Measurements from ENCODE around the gene EDC4. TPM values are rescaled to one million over a fixed set of nuclear protein-coding genes. Genes with fewer than 3 reads are reported as not detected.
"Not testable (repeated sequence)": the region's sequence is repeated elsewhere in the genome, so short reads cannot be mapped to it uniquely, and the experiment has no call there.

EDC4 gene
- total RNA-seq, 4 donors from 2014 or later, result 43.8 to 72.6 (median 53.5) TPM

DNA sequence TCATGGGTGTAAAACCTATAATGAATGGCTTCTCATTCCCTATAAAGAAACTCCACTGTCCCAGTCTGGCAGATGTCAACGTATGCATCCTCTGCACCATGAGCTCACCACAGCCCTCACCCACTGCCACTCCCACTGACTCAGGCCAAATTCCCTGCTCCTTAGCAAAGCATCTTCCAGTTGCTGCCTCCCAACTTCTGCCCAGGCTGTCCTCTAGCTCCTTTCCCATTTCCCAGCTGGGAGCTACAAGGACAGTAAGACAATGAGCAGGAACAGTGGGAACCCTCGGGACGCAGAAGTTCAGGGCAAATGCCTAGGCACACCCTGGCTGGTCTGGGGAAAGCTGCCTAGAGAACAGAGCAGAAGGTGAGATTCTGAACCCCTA, 39.8 kb upstream of the EDC4 start:
- H3K27me3 ChIP-seq, result no peaks in the 10 kb centered on the region
- peaks cover 0 to 21% (median 10%) of the 10 kb centered on the region in 3 donors for H3K4me1 ChIP-seq
- ATAC-seq, result peak; percentile 3
- H3K27ac ChIP-seq, result peak overlapping the region; percentile 41 to 85 (median 81)
- no peak for TF ChIP-seq POLR2AphosphoS5 (IDR thresholded peaks at IDR 0.05)
- no peak for TF ChIP-seq EP300 (IDR thresholded peaks at IDR 0.05)
- no peak for TF ChIP-seq POLR2A (IDR thresholded peaks at IDR 0.05)
- TF ChIP-seq, protein P1, sequence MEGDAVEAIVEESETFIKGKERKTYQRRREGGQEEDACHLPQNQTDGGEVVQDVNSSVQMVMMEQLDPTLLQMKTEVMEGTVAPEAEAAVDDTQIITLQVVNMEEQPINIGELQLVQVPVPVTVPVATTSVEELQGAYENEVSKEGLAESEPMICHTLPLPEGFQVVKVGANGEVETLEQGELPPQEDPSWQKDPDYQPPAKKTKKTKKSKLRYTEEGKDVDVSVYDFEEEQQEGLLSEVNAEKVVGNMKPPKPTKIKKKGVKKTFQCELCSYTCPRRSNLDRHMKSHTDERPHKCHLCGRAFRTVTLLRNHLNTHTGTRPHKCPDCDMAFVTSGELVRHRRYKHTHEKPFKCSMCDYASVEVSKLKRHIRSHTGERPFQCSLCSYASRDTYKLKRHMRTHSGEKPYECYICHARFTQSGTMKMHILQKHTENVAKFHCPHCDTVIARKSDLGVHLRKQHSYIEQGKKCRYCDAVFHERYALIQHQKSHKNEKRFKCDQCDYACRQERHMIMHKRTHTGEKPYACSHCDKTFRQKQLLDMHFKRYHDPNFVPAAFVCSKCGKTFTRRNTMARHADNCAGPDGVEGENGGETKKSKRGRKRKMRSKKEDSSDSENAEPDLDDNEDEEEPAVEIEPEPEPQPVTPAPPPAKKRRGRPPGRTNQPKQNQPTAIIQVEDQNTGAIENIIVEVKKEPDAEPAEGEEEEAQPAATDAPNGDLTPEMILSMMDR (IDR thresholded peaks at IDR 0.05), result no peak
- WGBS, 2 donors (ENCODE audit: low coverage in 1 of 2), result 0% methylated on average over 1 of the region's 3 CpGs; no CpG with 5 or more reads in 1 of the 2 donors
- peaks cover 0 to 43% of the 10 kb centered on the region in 2 donors for H3K36me3 ChIP-seq
- peak overlapping the region; percentile 66 to 90 for H3K4me3 ChIP-seq
- H3K9me3 ChIP-seq, result no peaks in the 10 kb centered on the region

- Histone ChIP-seq H3K27ac (peak overlapping the region; percentile 41 to 85 (median 81)), H3K36me3 (peaks cover 0 to 37% of the 10 kb centered on the region in 2 donors), H3K4me1 (peaks cover 0 to 21% (median 10%) of the 10 kb centered on the region in 3 donors), H3K27me3 (no peaks in the 10 kb centered on the region), H3K9me3 (no peaks in the 10 kb centered on the region), H3K4me3 (peak overlapping the region; percentile 66 to 90)
- peak; percentile 97 for ATAC-seq
- TF ChIP-seq EP300 (IDR thresholded peaks at IDR 0.05), result no peak
- TF ChIP-seq POLR2AphosphoS5 (IDR thresholded peaks at IDR 0.05), result peak; percentile 65
- TF ChIP-seq, protein P1 (IDR thresholded peaks at IDR 0.05), result peak in 1 of 4 experiments; percentile 8
- TF ChIP-seq POLR2A (IDR thresholded peaks at IDR 0.05), result peak; percentile 68 to 76
- WGBS, 2 donors (ENCODE audit: low coverage in 1 of 2), result 0% methylated on average over 1 to 2 of the region's 49 CpGs
Measured at GRCh38 chr16:67833415-67834241, 39.2 kb upstream of the EDC4 start.

GRCh38 chr16:67834242-67834614, 38.6 kb upstream of the EDC4 start:
- no peaks in the 10 kb centered on the region for H3K27me3 ChIP-seq
- no peaks in the 10 kb centered on the region for H3K9me3 ChIP-seq
- H3K36me3 ChIP-seq, result peaks cover 0 to 31% of the 10 kb centered on the region in 2 donors
- ATAC-seq, result no peak
- peak overlapping the region; percentile 66 to 90 for H3K4me3 ChIP-seq
- WGBS, 2 donors (ENCODE audit: low coverage in 1 of 2), result 53 to 73% methylated on average over 5 to 10 of the region's 10 CpGs
- peaks cover 0 to 21% (median 10%) of the 10 kb centered on the region in 3 donors for H3K4me1 ChIP-seq
- TF ChIP-seq, protein P1 (IDR thresholded peaks at IDR 0.05), result no peak
- TF ChIP-seq POLR2AphosphoS5 (IDR thresholded peaks at IDR 0.05), result no peak
- no peak for TF ChIP-seq EP300 (IDR thresholded peaks at IDR 0.05)
- TF ChIP-seq POLR2A (IDR thresholded peaks at IDR 0.05), result no peak
- H3K27ac ChIP-seq, result peak overlapping the region in 3 of 4 donors; percentile 78 to 85 (median 84)

- ATAC-seq, H3K36me3 ChIP-seq, H3K4me3 ChIP-seq, H3K27ac ChIP-seq, H3K9me3 ChIP-seq, H3K27me3 ChIP-seq: not testable (repeated sequence)
- 73 to 90% methylated on average over 4 of the region's 10 CpGs for WGBS, 2 donors (ENCODE audit: low coverage in 1 of 2)
- peaks cover 0 to 27% (median 8%) of the 10 kb centered on the region in 3 donors for H3K4me1 ChIP-seq
Measured at GRCh38 chr16:67837190-67837589, 35.7 kb upstream of the EDC4 start.

DNA sequence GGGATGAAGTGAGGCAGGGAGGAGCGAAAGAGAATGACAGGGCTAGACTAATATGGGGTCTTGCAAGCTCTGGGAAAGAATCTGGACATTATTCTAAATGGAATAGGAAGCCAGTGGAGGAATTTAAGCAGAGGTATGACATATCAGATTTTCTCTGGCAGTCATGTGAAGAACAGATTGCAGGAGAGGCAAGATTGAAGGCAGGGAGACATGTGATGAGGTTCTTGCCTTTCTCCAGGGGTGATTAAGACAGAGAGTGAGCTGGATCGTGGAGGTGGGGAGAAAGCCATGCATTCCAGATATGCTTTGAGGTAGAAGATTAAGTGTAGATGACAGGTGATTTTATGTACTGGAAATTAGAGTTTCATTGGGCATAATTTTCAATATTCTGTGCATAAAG, 35.0 kb upstream of the EDC4 start:
- H3K4me3 ChIP-seq, result no peak overlapping the region
- WGBS, 2 donors (ENCODE audit: low coverage in 1 of 2), result 78 to 82% methylated on average over 2 of the region's 2 CpGs
- H3K27me3 ChIP-seq, result no peaks in the 10 kb centered on the region
- H3K9me3 ChIP-seq, result no peaks in the 10 kb centered on the region
- ATAC-seq, result no peak
- no peaks in the 10 kb centered on the region for H3K36me3 ChIP-seq
- TF ChIP-seq, protein P1 (IDR thresholded peaks at IDR 0.05), result no peak
- TF ChIP-seq EP300 (IDR thresholded peaks at IDR 0.05) (no peak), POLR2A (IDR thresholded peaks at IDR 0.05) (no peak), POLR2AphosphoS5 (IDR thresholded peaks at IDR 0.05) (no peak)
- H3K4me1 ChIP-seq, result peaks cover 0 to 24% (median 2%) of the 10 kb centered on the region in 3 donors
- H3K27ac ChIP-seq, result no peak overlapping the region

Data from gastroesophageal sphincter (tissue), 4 donors.